Testis (tissue), 2 donors: ENCODE results near the gene CCDC137.

Source experiments
- POLR2A ChIP-seq: fragments of 450-650 bp; IDR thresholded peaks from one replicate; pipeline ENCODE4 v1.6.1; 2017; ENCODE audit warnings: antibody characterized with exemption, mild to moderate bottlenecking, moderate library complexity
- TF ChIP-seq, protein P1 (sequence below), 3 experiments: fragments of 450-650 bp in 2 of 3; fragments of 200-600 bp in 1 of 3; sonication (generic) in 1 of 3; IDR thresholded peaks; one replicate each; pipeline ENCODE4 v1.5.1; 2016 to 2019; ENCODE audit warnings: antibody characterized with exemption in 3 of 3, mild to moderate bottlenecking in 2 of 3, moderate library complexity in 1 of 3

DNA sequence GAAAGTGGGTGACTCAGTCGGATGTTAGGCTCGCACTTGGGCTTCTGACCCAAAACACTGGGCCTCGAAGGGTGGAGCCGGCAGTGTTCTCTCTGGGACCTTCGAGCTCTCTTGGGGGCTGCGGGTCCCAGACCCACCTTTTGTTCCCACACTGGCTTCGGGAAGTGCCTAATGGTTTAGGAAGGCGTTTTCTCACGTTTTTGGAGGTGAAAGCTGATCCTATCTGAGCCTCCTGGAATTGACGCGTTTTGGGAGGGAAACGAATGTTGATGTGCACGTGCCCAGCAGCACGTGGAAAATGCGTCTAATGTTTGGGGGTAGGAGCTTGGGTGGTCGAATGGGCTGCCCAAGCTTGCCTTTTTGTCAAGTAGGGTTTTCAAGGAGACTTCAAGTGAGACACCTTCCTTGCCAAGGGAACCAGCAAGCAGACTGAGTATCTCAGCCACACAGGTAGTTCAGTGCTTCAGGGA, 17.9 kb downstream of the CCDC137 start:
- no peak for TF ChIP-seq POLR2A
- TF ChIP-seq, protein P1, sequence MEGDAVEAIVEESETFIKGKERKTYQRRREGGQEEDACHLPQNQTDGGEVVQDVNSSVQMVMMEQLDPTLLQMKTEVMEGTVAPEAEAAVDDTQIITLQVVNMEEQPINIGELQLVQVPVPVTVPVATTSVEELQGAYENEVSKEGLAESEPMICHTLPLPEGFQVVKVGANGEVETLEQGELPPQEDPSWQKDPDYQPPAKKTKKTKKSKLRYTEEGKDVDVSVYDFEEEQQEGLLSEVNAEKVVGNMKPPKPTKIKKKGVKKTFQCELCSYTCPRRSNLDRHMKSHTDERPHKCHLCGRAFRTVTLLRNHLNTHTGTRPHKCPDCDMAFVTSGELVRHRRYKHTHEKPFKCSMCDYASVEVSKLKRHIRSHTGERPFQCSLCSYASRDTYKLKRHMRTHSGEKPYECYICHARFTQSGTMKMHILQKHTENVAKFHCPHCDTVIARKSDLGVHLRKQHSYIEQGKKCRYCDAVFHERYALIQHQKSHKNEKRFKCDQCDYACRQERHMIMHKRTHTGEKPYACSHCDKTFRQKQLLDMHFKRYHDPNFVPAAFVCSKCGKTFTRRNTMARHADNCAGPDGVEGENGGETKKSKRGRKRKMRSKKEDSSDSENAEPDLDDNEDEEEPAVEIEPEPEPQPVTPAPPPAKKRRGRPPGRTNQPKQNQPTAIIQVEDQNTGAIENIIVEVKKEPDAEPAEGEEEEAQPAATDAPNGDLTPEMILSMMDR (IDR thresholded peaks at IDR 0.05), result no peak
